MM.1S (cell line): ENCODE data around the gene IL22RA1.
A peak's percentile ranks its signal among the peaks of the same experiment; 100 is the strongest.

Source experiments
- DNase-seq: peaks from one replicate; pipeline ENCODE4 v3.0.0-alpha.2; 2015
- H2AFZ ChIP-seq: fragments of 300-600 bp; sonication (generic); 2 replicates; pipeline ENCODE4 v1.6.0; 2016; ENCODE audit warnings: antibody characterized with exemption, low read length
- H3F3A ChIP-seq: fragments of 300-600 bp; sonication (generic); 2 replicates; pipeline ENCODE4 v1.6.1; 2016; ENCODE audit warnings: mild to moderate bottlenecking, antibody characterized with exemption, low read length, moderate library complexity, mixed read lengths; ENCODE audit not compliant: insufficient read depth
- H3K27ac ChIP-seq: fragments of 300-600 bp; sonication (generic); 2 replicates; pipeline ENCODE4 v1.5.1; 2016; ENCODE audit warnings: mild to moderate bottlenecking, low read length
- H3K27me3 ChIP-seq: fragments of 300-600 bp; sonication (generic); replicated peaks from 2 replicates; pipeline ENCODE4 v1.6.0; 2016; ENCODE audit warnings: low read length; ENCODE audit not compliant: insufficient read depth
- H3K36me3 ChIP-seq: fragments of 300-600 bp; sonication (generic); replicated peaks from 2 replicates; pipeline ENCODE4 v1.6.1; 2016; ENCODE audit warnings: mild to moderate bottlenecking, low read length, mixed read lengths; ENCODE audit not compliant: insufficient read depth
- H3K4me1 ChIP-seq: fragments of 300-600 bp; sonication (generic); 2 replicates; pipeline ENCODE4 v1.6.1; 2016; ENCODE audit warnings: low read length, mixed read lengths
- H3K4me2 ChIP-seq: fragments of 300-600 bp; sonication (generic); 2 replicates; pipeline ENCODE4 v1.6.0; 2016; ENCODE audit warnings: low read depth, low read length
- H3K4me3 ChIP-seq: fragments of 300-600 bp; sonication (generic); 2 replicates; pipeline ENCODE4 v1.5.1; 2016; ENCODE audit warnings: low read length, mixed read lengths
- H3K79me2 ChIP-seq: fragments of 300-600 bp; sonication (generic); 2 replicates; pipeline ENCODE4 v1.6.1; 2016; ENCODE audit warnings: mixed run types, low read length, mixed read lengths
- H3K9ac ChIP-seq: fragments of 300-600 bp; sonication (generic); 2 replicates; pipeline ENCODE4 v1.6.1; 2016; ENCODE audit warnings: low read length, mixed read lengths
- H3K9me2 ChIP-seq: fragments of 300-600 bp; sonication (generic); replicated peaks from 2 replicates; pipeline ENCODE4 v1.6.1; 2016; ENCODE audit warnings: mild to moderate bottlenecking, low read length, mixed read lengths; ENCODE audit not compliant: insufficient read depth
- H3K9me3 ChIP-seq: fragments of 300-600 bp; sonication (generic); replicated peaks from 2 replicates; pipeline ENCODE4 v1.6.1; 2016; ENCODE audit warnings: mild to moderate bottlenecking, low read length, mixed read lengths; ENCODE audit not compliant: insufficient read depth
- H4K20me1 ChIP-seq: fragments of 300-600 bp; sonication (generic); 2 replicates; pipeline ENCODE4 v1.6.1; 2016; ENCODE audit warnings: mild to moderate bottlenecking, low read length, moderate library complexity, mixed read lengths; ENCODE audit not compliant: insufficient read depth
- EZH2 ChIP-seq: fragments of 300-600 bp; sonication (generic); optimal IDR thresholded peaks from 2 replicates; pipeline ENCODE3; 2017; ENCODE audit warnings: low read depth, mild to moderate bottlenecking, antibody characterized with exemption, low read length, mixed read lengths
- EZH2phosphoT487 ChIP-seq: fragments of 300-600 bp; sonication (generic); IDR thresholded peaks from 2 replicates; pipeline ENCODE4 v1.6.1; 2018; ENCODE audit warnings: antibody characterized with exemption, low read length
- TF ChIP-seq, protein P1 (sequence below): fragments of 300-600 bp; sonication (generic); IDR thresholded peaks from 2 replicates; pipeline ENCODE4 v1.5.1; 2016; ENCODE audit warnings: antibody characterized with exemption, low read length, mixed read lengths

Gene IL22RA1, protein sequence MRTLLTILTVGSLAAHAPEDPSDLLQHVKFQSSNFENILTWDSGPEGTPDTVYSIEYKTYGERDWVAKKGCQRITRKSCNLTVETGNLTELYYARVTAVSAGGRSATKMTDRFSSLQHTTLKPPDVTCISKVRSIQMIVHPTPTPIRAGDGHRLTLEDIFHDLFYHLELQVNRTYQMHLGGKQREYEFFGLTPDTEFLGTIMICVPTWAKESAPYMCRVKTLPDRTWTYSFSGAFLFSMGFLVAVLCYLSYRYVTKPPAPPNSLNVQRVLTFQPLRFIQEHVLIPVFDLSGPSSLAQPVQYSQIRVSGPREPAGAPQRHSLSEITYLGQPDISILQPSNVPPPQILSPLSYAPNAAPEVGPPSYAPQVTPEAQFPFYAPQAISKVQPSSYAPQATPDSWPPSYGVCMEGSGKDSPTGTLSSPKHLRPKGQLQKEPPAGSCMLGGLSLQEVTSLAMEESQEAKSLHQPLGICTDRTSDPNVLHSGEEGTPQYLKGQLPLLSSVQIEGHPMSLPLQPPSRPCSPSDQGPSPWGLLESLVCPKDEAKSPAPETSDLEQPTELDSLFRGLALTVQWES

GRCh38 chr1:24142546-24143534, at the start of gene IL22RA1:
Gene IL22RA1 (minus strand): TSS chr1:24143140. CDS start chr1:24143082, 58 bp downstream.
- Histone ChIP-seq H3K4me3 (peak within 1 kb of the TSS; percentile 88), H4K20me1 (no peaks in the 10 kb centered on the region), H2AFZ (peak within 1 kb of the TSS; percentile 98), H3F3A (no peaks in the 10 kb centered on the region), H3K79me2 (peaks cover 10% of the 10 kb centered on the region), H3K4me1 (peaks cover 6% of the 10 kb centered on the region; the same call in 1 of the 2 replicates), H3K27me3 (no peaks in the 10 kb centered on the region), H3K9me2 (no peaks in the 10 kb centered on the region), H3K36me3 (no peaks in the 10 kb centered on the region), H3K9me3 (no peaks in the 10 kb centered on the region), H3K27ac (peak within 1 kb of the TSS; percentile 3; the same call in 1 of the 2 replicates), H3K4me2 (peak within 1 kb of the TSS; percentile 97), H3K9ac (peak within 1 kb of the TSS; percentile 69)
- DNase-seq, result peak; percentile 38
- TF ChIP-seq, protein P1, sequence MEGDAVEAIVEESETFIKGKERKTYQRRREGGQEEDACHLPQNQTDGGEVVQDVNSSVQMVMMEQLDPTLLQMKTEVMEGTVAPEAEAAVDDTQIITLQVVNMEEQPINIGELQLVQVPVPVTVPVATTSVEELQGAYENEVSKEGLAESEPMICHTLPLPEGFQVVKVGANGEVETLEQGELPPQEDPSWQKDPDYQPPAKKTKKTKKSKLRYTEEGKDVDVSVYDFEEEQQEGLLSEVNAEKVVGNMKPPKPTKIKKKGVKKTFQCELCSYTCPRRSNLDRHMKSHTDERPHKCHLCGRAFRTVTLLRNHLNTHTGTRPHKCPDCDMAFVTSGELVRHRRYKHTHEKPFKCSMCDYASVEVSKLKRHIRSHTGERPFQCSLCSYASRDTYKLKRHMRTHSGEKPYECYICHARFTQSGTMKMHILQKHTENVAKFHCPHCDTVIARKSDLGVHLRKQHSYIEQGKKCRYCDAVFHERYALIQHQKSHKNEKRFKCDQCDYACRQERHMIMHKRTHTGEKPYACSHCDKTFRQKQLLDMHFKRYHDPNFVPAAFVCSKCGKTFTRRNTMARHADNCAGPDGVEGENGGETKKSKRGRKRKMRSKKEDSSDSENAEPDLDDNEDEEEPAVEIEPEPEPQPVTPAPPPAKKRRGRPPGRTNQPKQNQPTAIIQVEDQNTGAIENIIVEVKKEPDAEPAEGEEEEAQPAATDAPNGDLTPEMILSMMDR, result peak; percentile 12; the same call in 1 of the 2 replicates
- no peak for TF ChIP-seq EZH2

GRCh38 chr1:24191860-24192259, 48.9 kb upstream of the IL22RA1 start:
- no peak overlapping the region for H2AFZ ChIP-seq
- H3K9ac ChIP-seq, result no peak overlapping the region; the same call in 1 of the 2 replicates
- DNase-seq, result peak; percentile 36
- H3K9me2 ChIP-seq, result no peaks in the 10 kb centered on the region
- peaks cover 47% of the 10 kb centered on the region for H3F3A ChIP-seq
- H3K27ac ChIP-seq, result peak overlapping the region; percentile 99
- peaks cover 11% of the 10 kb centered on the region for H3K79me2 ChIP-seq
- peaks cover 43% of the 10 kb centered on the region for H3K4me1 ChIP-seq
- no peaks in the 10 kb centered on the region for H4K20me1 ChIP-seq
- no peaks in the 10 kb centered on the region for H3K9me3 ChIP-seq
- TF ChIP-seq EZH2phosphoT487, result no peak
- no peak for TF ChIP-seq EZH2
- TF ChIP-seq, protein P1, result no peak
- H3K36me3 ChIP-seq, result no peaks in the 10 kb centered on the region
- H3K4me2 ChIP-seq, result peak overlapping the region; percentile 68; the same call in 1 of the 2 replicates
- H3K27me3 ChIP-seq, result no peaks in the 10 kb centered on the region
- no peak overlapping the region for H3K4me3 ChIP-seq

- peak overlapping the region; percentile 99 for H3K27ac ChIP-seq
- no peaks in the 10 kb centered on the region for H3K36me3 ChIP-seq
- peaks cover 43% of the 10 kb centered on the region for H3K4me1 ChIP-seq
- peaks cover 19% of the 10 kb centered on the region for H3K79me2 ChIP-seq
- peak overlapping the region; percentile 68 for H3K4me2 ChIP-seq
- H3K9ac ChIP-seq, result peak overlapping the region; percentile 76
- no peaks in the 10 kb centered on the region for H3K27me3 ChIP-seq
- H3K9me2 ChIP-seq, result no peaks in the 10 kb centered on the region
- peak; percentile 94 for DNase-seq
- no peaks in the 10 kb centered on the region for H4K20me1 ChIP-seq
- no peaks in the 10 kb centered on the region for H3K9me3 ChIP-seq
- H2AFZ ChIP-seq, result peak overlapping the region; percentile 25
- peaks cover 47% of the 10 kb centered on the region for H3F3A ChIP-seq
- no peak for TF ChIP-seq EZH2phosphoT487
- no peak for TF ChIP-seq EZH2
- TF ChIP-seq, protein P1, result no peak
- H3K4me3 ChIP-seq, result no peak overlapping the region
These were observed 48.1 kb upstream of the IL22RA1 start for GRCh38 chr1:24190983-24191461.
